ENCODE data around the gene SUPT4H1.

- TF ChIP-seq CTCF (conservative IDR thresholded peaks at IDR 0.05; ENCODE audit: low read depth in 2 of 2) (peak; percentile 63 to 89), POLR2AphosphoS5 (IDR thresholded peaks at IDR 0.05; ENCODE audit: low read depth) (no peak), EZH2 (IDR thresholded peaks at IDR 0.05; ENCODE audit: low read depth, unreplicated experiment) (no peak), EZH2phosphoT487 (IDR thresholded peaks at IDR 0.05; ENCODE audit: unreplicated experiment) (no peak), ETS1 (IDR thresholded peaks at IDR 0.05) (no peak), CREB1 (CRISPR knock-in tag; IDR thresholded peaks at IDR 0.05; ENCODE audit: low read depth) (no peak), ZNF114 (CRISPR knock-in tag; IDR thresholded peaks at IDR 0.05) (no peak), JUNB (IDR thresholded peaks at IDR 0.05; ENCODE audit: unreplicated experiment) (no peak), REST (IDR thresholded peaks at IDR 0.05; ENCODE audit: unreplicated experiment) (no peak), NANOG (IDR thresholded peaks at IDR 0.05; ENCODE audit: borderline replicate concordance) (no peak), STAT1 (IDR thresholded peaks at IDR 0.05; ENCODE audit: unreplicated experiment) (no peak)
Observed at GRCh38 chr17:58308173-58308984, 43.6 kb downstream of the SUPT4H1 start.
